HG02678 (cell line): ENCODE results near the gene LTV1.
A peak's percentile ranks its signal among the peaks of the same experiment; 100 is the strongest.

Source experiments
- ATAC-seq: cut with Tn5 transposase; IDR thresholded peaks from one replicate; pipeline ENCODE4 v1.9.1; 2021; ENCODE audit warnings: mild to moderate bottlenecking, moderate library complexity; ENCODE audit not compliant: unreplicated experiment

LTV1 gene

DNA sequence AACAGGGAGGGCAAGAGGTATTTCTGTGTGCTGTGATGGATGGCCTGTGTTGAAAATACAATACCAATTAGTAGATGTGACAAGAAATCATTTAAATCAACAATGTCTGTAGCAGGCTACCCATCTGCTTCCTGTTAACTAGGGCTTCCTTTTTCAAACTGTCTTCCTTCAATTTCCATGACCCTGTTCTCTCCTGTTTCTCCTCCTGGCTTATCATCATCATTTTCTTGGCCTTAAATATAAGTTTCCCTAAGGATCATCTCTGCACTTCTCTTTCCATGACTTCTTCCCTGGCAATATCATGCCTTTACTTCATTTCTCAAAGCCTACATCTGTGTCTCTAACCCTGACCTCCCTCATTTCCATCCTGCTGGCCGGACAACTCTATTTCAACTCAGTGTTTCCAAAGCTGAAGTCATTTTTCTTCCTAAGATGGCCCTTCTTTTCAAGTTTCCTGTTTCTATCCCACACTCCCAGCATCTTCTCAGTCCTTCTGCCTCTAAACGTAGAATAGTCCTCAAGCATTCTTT lies 39.3 kb downstream of the LTV1 start:
- no peak for ATAC-seq

DNA sequence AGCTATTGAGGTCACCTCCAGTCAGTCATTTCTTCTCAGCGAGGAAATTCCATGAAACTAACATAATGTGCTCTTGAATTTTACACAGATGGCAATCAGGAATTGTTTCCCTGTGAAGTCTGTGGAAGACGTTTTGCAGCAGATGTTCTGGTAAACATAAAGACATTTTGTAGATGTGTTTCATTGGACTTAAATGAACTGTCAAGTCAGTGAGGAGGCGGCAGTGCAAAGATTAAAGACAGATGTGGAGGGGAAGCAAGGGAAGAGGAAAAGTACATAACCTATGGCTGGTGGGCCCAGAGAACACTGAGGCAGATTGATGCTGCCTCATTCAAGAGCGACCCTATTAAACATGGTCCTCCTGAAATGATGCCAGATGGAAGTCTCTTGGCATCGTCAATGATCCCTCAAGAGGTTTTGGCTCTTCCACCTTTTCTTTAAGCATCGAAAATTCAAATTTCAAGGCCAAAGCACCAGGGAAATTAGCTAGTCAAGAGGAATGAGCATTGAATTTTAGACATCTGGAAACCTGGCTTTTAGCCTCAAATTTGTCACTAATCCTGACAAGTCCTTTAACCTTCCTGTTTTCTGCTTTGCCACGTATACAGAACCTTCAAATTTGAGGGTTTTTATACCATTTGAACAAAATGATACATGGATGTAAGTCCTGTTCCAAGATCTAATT lies 41.2 kb downstream of the LTV1 start:
- ATAC-seq, result no peak

DNA sequence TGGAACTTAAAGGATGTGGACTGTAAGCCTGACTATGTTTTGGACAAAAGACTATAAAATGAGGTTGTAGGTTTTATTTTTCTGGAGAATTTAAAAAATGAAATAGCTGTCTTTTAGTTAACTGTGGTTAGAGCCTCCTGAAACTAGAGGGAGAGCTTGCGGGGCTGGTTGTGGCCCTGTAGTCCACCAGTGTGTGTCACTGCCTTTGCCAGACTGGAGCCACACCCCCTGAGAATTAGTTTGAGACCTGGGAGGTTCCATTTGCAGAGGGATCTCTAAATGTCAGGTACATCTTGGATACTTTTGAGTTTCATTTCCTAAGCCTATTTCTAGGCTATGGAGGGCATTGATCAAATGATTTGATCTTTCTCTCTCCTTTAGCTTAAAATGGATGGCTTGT lies 42.0 kb downstream of the LTV1 start:
- ATAC-seq, result no peak

DNA sequence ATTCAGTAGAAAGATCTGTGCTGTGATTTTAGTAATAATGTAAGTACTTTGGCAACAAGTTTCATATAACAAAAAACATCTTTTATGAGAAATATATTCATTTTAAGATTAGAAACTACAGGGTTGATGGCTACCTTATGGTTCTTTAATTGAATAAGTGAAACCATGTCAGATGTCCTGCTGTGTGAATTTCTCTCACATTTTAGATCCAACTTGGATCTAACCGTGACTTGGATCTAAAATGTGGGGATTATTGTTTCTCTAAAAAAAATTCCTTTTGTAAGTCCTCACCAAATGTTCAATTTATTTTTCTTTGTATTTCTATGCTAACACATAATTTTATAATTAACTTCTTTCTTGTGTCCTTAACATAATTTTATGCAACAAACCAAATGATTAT lies 51.5 kb downstream of the LTV1 start:
- ATAC-seq, result no peak

DNA sequence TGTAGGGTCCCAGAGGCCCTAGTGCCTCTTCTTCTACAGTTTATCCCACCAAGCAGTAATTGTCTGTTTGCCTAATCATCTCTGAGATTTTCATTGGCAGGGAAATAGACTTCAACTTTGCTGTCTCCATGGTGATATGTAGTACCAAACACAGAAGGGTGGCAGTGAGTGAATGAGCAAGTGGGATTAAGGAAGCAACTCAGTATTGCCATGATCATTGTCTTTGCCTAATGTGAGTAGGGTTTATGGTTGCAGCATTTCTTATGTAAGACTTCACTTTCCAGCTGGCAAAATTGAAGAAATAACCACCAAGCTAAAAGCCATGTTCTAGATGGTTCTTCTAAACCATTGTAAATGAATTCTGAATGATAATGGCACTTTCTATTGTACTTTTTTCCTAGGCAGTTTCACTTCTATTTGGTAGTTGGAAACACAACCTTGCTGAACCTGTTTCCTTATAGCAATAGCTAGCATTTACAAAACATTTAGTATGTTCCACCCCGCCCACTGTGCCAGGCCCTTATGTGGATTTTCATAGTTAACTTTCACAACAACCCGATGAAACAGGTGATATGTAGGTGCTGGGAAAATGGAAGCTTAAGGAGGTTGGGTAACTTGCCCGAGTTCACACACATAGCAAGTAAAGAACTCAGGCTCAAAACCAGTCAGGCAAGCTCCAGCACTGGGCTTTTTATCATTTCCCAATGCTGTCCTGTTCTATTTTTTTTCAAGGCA lies 53.2 kb downstream of the LTV1 start:
- ATAC-seq, result no peak

DNA sequence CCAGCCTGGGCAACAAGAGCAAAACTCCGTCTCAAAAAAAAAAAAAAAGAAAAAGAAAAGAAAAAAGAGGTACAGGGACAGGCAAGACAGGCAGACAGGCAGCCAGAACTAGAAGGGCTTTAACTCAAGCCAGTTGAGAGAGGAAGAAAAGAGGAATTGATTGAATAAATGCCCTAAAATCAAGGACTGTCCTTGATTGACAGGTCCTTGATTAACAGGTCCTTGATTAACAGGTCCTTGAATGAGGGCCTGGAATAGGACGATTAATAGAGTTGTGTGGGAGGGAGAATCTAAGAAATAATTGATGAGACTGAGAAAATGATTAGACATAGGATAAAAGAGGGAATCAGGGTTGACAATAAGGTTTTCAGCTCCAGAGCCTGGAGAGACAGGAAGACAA lies 57.2 kb downstream of the LTV1 start:
- ATAC-seq, result no peak

DNA sequence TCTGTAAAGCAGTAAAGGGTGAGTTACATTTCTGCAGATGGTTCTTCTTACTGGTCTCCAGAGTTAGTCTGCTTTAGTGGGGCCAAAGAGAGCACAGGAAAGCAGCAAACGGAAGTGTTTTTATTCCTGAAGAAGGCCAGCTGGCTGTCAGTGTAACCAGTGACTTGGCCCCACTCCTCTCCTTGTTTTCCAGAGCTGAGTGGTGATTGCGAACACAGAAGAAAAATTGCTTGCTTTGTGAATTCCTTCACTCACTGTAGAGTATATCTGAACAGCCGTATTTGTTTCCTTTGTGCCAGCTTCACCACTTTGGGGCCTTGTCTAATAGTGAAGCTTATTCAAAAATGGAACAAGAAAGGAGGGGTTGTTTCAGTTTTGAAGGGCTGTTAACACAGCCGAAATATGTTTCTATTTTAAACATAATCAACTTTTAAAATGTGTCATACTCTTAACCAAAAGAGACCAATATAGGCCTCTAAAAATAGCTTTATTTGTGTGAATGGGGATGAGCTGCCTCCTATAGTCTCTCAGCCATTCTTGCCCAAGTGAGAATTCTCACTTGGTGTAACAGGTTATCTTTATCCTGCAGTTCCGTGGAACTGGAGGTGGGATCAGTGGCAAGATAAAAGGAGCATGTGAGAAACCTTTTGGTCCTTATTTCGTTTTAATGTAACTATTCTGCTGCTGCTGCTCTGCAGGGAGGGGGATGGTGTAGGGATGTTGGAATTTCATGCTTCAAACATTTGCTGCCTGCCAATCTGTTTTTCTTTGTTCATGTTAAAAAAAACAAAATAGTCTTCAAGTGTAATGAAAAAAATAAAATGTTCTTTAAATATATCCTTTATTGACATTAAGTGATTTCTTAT lies 59.0 kb downstream of the LTV1 start:
- ATAC-seq, result peak; percentile 96

DNA sequence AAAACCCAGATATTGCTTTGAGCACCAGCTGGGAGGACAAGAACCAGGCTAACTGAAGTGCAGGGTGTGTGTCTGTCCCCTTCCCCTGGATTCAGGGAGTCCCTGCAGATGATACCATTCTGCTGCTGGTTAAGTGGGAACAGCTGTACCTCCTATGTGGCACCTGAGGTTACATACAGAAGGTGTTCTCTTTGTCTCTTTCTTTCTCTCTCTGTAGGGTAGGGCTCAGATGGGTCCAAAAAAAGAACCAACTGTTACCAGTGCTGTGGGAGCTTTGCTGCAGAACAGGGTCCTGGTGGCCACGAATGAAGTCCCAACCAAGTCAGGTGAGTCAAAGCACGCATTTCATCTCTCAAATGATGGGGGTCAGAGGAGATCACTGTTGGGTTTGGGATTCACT lies 59.7 kb downstream of the LTV1 start:
- no peak for ATAC-seq

DNA sequence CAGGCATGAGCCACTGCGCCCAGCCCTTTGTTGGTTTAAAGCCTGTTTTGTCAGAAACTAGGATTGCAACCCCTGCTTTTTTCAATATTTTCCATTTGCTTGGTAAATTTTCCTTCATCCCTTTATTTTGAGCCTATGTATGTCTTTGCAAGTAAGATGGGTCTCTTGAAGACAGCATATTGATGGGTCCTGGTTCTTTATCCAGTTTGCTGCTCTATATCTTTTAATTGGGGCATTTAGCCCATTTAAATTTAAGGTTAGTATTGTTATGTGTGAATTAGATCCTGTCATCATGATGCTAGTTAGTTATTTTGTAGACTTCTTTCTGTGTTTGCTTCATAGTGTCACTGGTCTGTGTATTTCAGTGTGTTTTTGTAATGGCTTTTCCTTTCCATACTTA lies 67.9 kb downstream of the LTV1 start:
- ATAC-seq, result no peak

DNA sequence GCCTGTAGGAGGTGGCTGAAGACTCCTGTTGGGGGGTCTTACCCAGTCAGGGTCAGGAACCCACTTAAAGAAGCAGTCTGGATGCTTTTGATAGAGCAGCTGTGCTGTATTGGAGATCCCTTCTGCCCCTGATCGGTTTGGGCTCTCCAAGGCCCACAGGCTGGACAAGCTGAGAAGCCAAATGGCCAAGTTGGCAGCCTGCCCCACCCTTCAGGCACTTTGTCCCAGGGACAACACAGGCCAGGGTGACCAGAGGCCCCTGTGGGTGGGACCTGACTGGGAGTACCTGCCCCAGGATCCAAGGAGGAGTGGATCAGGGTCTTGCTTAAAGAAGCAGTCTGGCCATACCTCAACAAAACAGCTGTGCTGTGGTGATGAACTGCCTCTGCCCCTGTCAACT lies 69.5 kb downstream of the LTV1 start:
- no peak for ATAC-seq
